Amygdala (tissue), 56 donors: ENCODE results near the gene FAM118A.
A peak's percentile ranks its signal among the peaks of the same experiment; 100 is the strongest.
"Not testable (repeated sequence)": the region's sequence is repeated elsewhere in the genome, so short reads cannot be mapped to it uniquely, and the experiment has no call there.

Source experiments
- DNase-seq, 56 donors: peaks; one replicate each; lab custom pipeline; 2025; lab: John Stamatoyannopoulos, UW

The FAM118A gene

GRCh38 chr22:45328261-45328660 lies 18.5 kb downstream of the FAM118A start:
- DNase-seq, result not testable (repeated sequence)

GRCh38 chr22:45328822-45329529 lies 19.2 kb downstream of the FAM118A start:
- DNase-seq, result peak in 6 of 56 donors; percentile 7 to 51 (median 10)

- peak in 40 of 56 donors; percentile 16 to 88 (median 52) for DNase-seq
Observed at GRCh38 chr22:45329530-45329936, 19.8 kb downstream of the FAM118A start.

- DNase-seq, result no peak
Observed at GRCh38 chr22:45330548-45330947, 20.8 kb downstream of the FAM118A start.

GRCh38 chr22:45331486-45331885 lies 21.8 kb downstream of the FAM118A start:
- no peak for DNase-seq

GRCh38 chr22:45332001-45332400 lies 22.3 kb downstream of the FAM118A start:
- no peak for DNase-seq

GRCh38 chr22:45334068-45334467 lies 24.3 kb downstream of the FAM118A start:
- no peak for DNase-seq

- peak in 11 of 56 donors; percentile 17 to 51 (median 32) for DNase-seq
Observed at GRCh38 chr22:45334528-45334927, 24.8 kb downstream of the FAM118A start.

GRCh38 chr22:45335021-45335818 lies 25.5 kb downstream of the FAM118A start:
- DNase-seq, result peak in 3 of 56 donors; percentile 23 to 51 (median 44)

- no peak for DNase-seq
Observed at GRCh38 chr22:45335854-45336522, 26.3 kb downstream of the FAM118A start.

- DNase-seq, result peak in 25 of 56 donors; percentile 11 to 72 (median 29)
Observed at GRCh38 chr22:45336971-45337431, 27.3 kb downstream of the FAM118A start.

GRCh38 chr22:45337536-45337935 lies 27.8 kb downstream of the FAM118A start:
- DNase-seq, result no peak

- no peak for DNase-seq
Observed at GRCh38 chr22:45338795-45339194, 29.1 kb downstream of the FAM118A start.

- no peak for DNase-seq
Observed at GRCh38 chr22:45340323-45340722, 30.6 kb downstream of the FAM118A start.

GRCh38 chr22:45341498-45341897 lies 31.8 kb downstream of the FAM118A start:
- no peak for DNase-seq

- no peak for DNase-seq
Observed at GRCh38 chr22:45343143-45343542, 33.4 kb downstream of the FAM118A start.

GRCh38 chr22:45344334-45344733 lies 34.6 kb downstream of the FAM118A start:
- peak in 2 of 56 donors; percentile 6 to 22 for DNase-seq

- no peak for DNase-seq
Observed at GRCh38 chr22:45349916-45350315, 40.2 kb downstream of the FAM118A start.

GRCh38 chr22:45351956-45352355 lies 42.2 kb downstream of the FAM118A start:
- no peak for DNase-seq

- not testable (repeated sequence) for DNase-seq
Observed at GRCh38 chr22:45352757-45353156, 43.0 kb downstream of the FAM118A start.

- no peak for DNase-seq
Observed at GRCh38 chr22:45353786-45354185, 44.1 kb downstream of the FAM118A start.
